ENCODE measurements around the gene ABLIM3. TPM values are rescaled to one million over a fixed set of nuclear protein-coding genes. Genes with fewer than 3 reads are reported as not detected.

ABLIM3 gene
- total RNA-seq, 1 donor from 2014 or later, result 3.6 TPM

GRCh38 chr5:149303210-149303609, 161.9 kb downstream of the ABLIM3 start:
- no peak for TF ChIP-seq CTCF (IDR thresholded peaks at IDR 0.05; ENCODE audit: unreplicated experiment)
- Mint-ChIP-seq H3K36me3 (ENCODE audit: low read depth, unreplicated experiment) (peaks cover 64% of the 10 kb centered on the region), H3K4me1 (ENCODE audit: unreplicated experiment) (peaks cover 68% of the 10 kb centered on the region)

GRCh38 chr5:149304195-149305078, 163.1 kb downstream of the ABLIM3 start:
- no peak for TF ChIP-seq CTCF (IDR thresholded peaks at IDR 0.05; ENCODE audit: unreplicated experiment)
- Mint-ChIP-seq H3K4me3 (ENCODE audit: unreplicated experiment) (no peak overlapping the region), H3K4me1 (ENCODE audit: unreplicated experiment) (peaks cover 64% of the 10 kb centered on the region), H3K36me3 (ENCODE audit: low read depth, unreplicated experiment) (peaks cover 61% of the 10 kb centered on the region), H3K9me3 (ENCODE audit: unreplicated experiment) (no peaks in the 10 kb centered on the region), H3K27ac (ENCODE audit: unreplicated experiment) (peak overlapping the region; percentile 61), H3K27me3 (ENCODE audit: unreplicated experiment) (peaks cover 15% of the 10 kb centered on the region)
- DNase-seq (ENCODE audit: low spot score), result no peak

More at GRCh38 chr5:149303210-149303609, 161.9 kb downstream of the ABLIM3 start:
- Mint-ChIP-seq H3K9me3 (ENCODE audit: unreplicated experiment) (no peaks in the 10 kb centered on the region), H3K4me3 (ENCODE audit: unreplicated experiment) (peak overlapping the region; percentile 43), H3K27ac (ENCODE audit: unreplicated experiment) (no peak overlapping the region), H3K27me3 (ENCODE audit: unreplicated experiment) (peaks cover 21% of the 10 kb centered on the region)
- no peak for DNase-seq (ENCODE audit: low spot score)

- H3K27me3 Mint-ChIP-seq (ENCODE audit: unreplicated experiment), result peaks cover 28% of the 10 kb centered on the region
- H3K9me3 Mint-ChIP-seq (ENCODE audit: unreplicated experiment), result no peaks in the 10 kb centered on the region
- TF ChIP-seq CTCF (IDR thresholded peaks at IDR 0.05; ENCODE audit: unreplicated experiment), result no peak
- peak overlapping the region; percentile 49 for H3K4me3 Mint-ChIP-seq (ENCODE audit: unreplicated experiment)
- peak overlapping the region; percentile 61 for H3K27ac Mint-ChIP-seq (ENCODE audit: unreplicated experiment)
- peaks cover 76% of the 10 kb centered on the region for H3K4me1 Mint-ChIP-seq (ENCODE audit: unreplicated experiment)
- H3K36me3 Mint-ChIP-seq (ENCODE audit: low read depth, unreplicated experiment), result peaks cover 82% of the 10 kb centered on the region
- DNase-seq (ENCODE audit: low spot score), result no peak
Observed at GRCh38 chr5:149309354-149309753, 168.1 kb downstream of the ABLIM3 start.

Other genes starting within 250 kb of the ABLIM3 start
- 0.13 TPM for gene SH3TC2, start 78.4 kb upstream of the ABLIM3 start, total RNA-seq (ENCODE audit: unreplicated experiment)
- gene AFAP1L1, start 130.4 kb downstream of the ABLIM3 start, total RNA-seq (ENCODE audit: unreplicated experiment), result 393 TPM
- gene GRPEL2, start 204.0 kb downstream of the ABLIM3 start, total RNA-seq (ENCODE audit: unreplicated experiment), result 51.1 TPM
- 18.3 TPM for gene PCYOX1L, start 216.6 kb downstream of the ABLIM3 start, total RNA-seq (ENCODE audit: unreplicated experiment)
- not detected for gene IL17B, start 237.8 kb downstream of the ABLIM3 start, total RNA-seq (ENCODE audit: unreplicated experiment)